Measurements from ENCODE around the gene CDK5. TPM values are rescaled to one million over a fixed set of nuclear protein-coding genes. Genes with fewer than 3 reads are reported as not detected.
A peak's percentile ranks its signal among the peaks of the same experiment; 100 is the strongest.

CDK5 gene
- total and polyA plus RNA-seq, 10 of the 15 experiments (the other 5 are each of a cell fraction or from before 2014, with no cell fraction given) = 1.5 to 33.4 (median 21.6) TPM

- TF ChIP-seq SRF (IDR thresholded peaks at IDR 0.05; ENCODE audit: low read depth in 2 of 2, low read length in 2 of 2) (peak in 1 of 2 experiments; percentile 50; a peak in 1 of 4 replicates), RELA (IDR thresholded peaks at IDR 0.05; ENCODE audit: borderline replicate concordance, partially characterized antibody) (no peak), EED (IDR thresholded peaks at IDR 0.05; ENCODE audit: low read depth) (no peak), CREM (IDR thresholded peaks at IDR 0.05; ENCODE audit: low read depth) (0 out of 2 replicates have a peak, but pooled peaks have one; percentile 60), STAT3 (IDR thresholded peaks at IDR 0.05; ENCODE audit: low read depth, low read length) (no peak), TCF12 (IDR thresholded peaks at IDR 0.05; ENCODE audit: low read depth, low read length) (no peak), ATF2 (IDR thresholded peaks at IDR 0.05; ENCODE audit: low read length) (no peak), MTA3 (IDR thresholded peaks at IDR 0.05; ENCODE audit: borderline replicate concordance, low read length) (no peak), CREB1 (IDR thresholded peaks at IDR 0.05; ENCODE audit: low read depth) (no peak), ASH2L (IDR thresholded peaks at IDR 0.05; ENCODE audit: borderline replicate concordance, low read depth) (no peak), POLR2AphosphoS5 (IDR thresholded peaks at IDR 0.05; ENCODE audit: low read length) (peak; percentile 81), DPF2 (IDR thresholded peaks at IDR 0.05) (0 out of 2 replicates have a peak, but pooled peaks have one; percentile 38), PML (IDR thresholded peaks at IDR 0.05; ENCODE audit: low read length) (no peak), SMARCA5 (IDR thresholded peaks at IDR 0.05) (no peak), USF2 (IDR thresholded peaks at IDR 0.05; ENCODE audit: borderline replicate concordance, low read depth, low read length) (no peak), NFIC (IDR thresholded peaks at IDR 0.05; ENCODE audit: low read depth, low read length) (no peak), WRNIP1 (IDR thresholded peaks at IDR 0.05; ENCODE audit: borderline replicate concordance, low read depth, low read length) (no peak), BHLHE40 (IDR thresholded peaks at IDR 0.05; ENCODE audit: borderline replicate concordance in 1 of 2, low read depth in 2 of 2, low read length in 1 of 2) (peak; percentile 10 to 46; a peak in 2 of 4 replicates), FOXM1 (IDR thresholded peaks at IDR 0.05; ENCODE audit: low read depth, low read length) (no peak), GATAD2B (conservative IDR thresholded peaks at IDR 0.05; ENCODE audit: low read depth) (peak; percentile 56; the same call in 1 of the 2 replicates), POLR2AphosphoS2 (IDR thresholded peaks at IDR 0.05; ENCODE audit: low read depth, low read length) (peak; percentile 75; the same call in 1 of the 2 replicates), REST (IDR thresholded peaks at IDR 0.05; ENCODE audit: low read depth, low read length) (0 out of 2 replicates have a peak, but pooled peaks have one; percentile 5), TARDBP (IDR thresholded peaks at IDR 0.05; ENCODE audit: borderline replicate concordance) (0 out of 2 replicates have a peak, but pooled peaks have one; percentile 54), TCF3 (IDR thresholded peaks at IDR 0.05; ENCODE audit: borderline replicate concordance, insufficient read depth, low read depth, low read length) (peak; percentile 34; the same call in 1 of the 2 replicates), SPI1 (IDR thresholded peaks at IDR 0.05; ENCODE audit: borderline replicate concordance, insufficient read depth, low read depth, low read length) (peak; percentile 22; the same call in 1 of the 2 replicates), SREBF1 (IDR thresholded peaks at IDR 0.05; ENCODE audit: low read length) (no peak), ZZZ3 (IDR thresholded peaks at IDR 0.05; ENCODE audit: control insufficient read depth, insufficient read length, low read depth) (no peak)
Measured at GRCh38 chr7:151080522-151081169, 22.9 kb upstream of the CDK5 start, which contains the start of gene FASTK (continued).
